ENCODE measurements around the gene MUC6.

Gene MUC6

DNA sequence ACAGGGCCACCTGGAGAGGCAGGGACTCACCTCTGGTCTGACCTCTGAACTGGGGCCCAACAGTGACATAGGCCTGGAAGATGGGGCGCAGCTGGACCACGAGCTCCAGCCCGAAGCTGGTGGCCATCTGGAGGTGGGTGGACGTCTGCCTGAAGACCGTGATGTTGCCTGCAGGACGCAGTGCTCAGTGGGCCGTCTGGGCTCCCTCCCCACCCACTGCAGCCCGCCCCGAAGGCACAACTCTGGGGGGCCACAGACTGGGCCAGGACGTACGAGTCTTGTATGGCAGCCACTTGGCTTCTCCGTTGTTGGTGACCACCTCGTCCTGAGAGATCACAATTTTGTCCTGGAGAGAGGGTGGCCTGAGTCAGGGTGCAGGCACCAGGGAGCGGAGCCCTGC is 7.9 kb downstream of the MUC6 start:
- DNase-seq (ENCODE audit: extremely low read depth, low read depth): no peak
- TF ChIP-seq, protein P1, sequence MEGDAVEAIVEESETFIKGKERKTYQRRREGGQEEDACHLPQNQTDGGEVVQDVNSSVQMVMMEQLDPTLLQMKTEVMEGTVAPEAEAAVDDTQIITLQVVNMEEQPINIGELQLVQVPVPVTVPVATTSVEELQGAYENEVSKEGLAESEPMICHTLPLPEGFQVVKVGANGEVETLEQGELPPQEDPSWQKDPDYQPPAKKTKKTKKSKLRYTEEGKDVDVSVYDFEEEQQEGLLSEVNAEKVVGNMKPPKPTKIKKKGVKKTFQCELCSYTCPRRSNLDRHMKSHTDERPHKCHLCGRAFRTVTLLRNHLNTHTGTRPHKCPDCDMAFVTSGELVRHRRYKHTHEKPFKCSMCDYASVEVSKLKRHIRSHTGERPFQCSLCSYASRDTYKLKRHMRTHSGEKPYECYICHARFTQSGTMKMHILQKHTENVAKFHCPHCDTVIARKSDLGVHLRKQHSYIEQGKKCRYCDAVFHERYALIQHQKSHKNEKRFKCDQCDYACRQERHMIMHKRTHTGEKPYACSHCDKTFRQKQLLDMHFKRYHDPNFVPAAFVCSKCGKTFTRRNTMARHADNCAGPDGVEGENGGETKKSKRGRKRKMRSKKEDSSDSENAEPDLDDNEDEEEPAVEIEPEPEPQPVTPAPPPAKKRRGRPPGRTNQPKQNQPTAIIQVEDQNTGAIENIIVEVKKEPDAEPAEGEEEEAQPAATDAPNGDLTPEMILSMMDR (IDR thresholded peaks at IDR 0.05; ENCODE audit: low read depth, low read length): no peak

DNA sequence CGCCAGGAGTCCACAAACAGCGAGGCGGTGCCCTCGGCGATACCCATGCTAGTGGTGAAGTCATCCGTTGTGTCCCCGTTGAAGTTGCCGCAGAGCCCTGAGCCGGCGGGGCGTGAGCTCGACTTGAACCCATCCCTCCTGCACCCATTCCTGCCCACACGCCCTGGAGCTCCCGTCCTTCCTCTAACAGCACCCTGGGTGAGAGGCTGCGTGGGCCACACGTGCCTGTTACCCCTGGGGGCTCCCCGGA is 8.3 kb downstream of the MUC6 start:
- TF ChIP-seq, protein P1 (IDR thresholded peaks at IDR 0.05; ENCODE audit: low read depth, low read length): no peak
- DNase-seq (ENCODE audit: extremely low read depth, low read depth): no peak

DNA sequence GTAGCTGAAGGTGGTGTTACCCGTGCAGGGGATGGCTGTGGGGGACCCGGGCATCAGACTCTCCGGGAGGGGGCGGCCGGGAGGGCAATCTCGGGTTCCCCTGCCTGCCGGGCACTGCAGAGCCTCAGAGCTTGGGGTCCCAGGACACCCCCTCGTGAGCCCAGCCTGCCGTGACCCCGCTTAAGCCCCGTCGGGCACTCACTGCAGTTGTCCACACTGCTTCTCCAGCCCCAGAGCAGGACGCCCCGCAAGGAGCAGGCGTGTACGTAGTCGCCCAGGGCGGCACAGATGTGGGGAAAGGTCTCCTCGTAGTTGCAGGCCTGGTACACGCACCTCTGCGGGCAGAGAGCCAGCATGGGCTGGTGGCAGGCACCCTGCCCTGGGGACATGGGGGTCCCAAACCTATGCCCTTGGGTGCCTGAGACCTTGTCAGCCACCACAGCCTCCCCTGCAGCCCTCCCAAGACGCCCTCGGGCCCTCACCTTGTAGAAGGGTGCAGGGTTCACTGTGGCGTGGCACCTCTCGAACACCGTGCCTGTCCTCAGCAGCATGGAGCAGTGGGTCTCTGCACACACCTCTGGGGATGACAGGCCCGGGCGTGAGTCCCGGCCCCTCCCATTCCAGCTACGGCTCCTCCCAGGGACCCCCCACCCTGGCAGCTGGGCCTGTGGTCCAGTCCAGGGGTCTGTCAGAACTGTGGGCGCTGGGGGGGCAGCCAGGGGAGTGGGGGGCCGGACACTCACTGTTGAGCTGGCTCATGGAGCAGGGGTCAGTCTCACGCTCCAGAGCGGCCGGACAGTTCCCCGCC is 8.8 kb downstream of the MUC6 start:
- TF ChIP-seq, protein P1 (IDR thresholded peaks at IDR 0.05; ENCODE audit: low read depth, low read length): no peak
- no peak for DNase-seq (ENCODE audit: extremely low read depth, low read depth)

DNA sequence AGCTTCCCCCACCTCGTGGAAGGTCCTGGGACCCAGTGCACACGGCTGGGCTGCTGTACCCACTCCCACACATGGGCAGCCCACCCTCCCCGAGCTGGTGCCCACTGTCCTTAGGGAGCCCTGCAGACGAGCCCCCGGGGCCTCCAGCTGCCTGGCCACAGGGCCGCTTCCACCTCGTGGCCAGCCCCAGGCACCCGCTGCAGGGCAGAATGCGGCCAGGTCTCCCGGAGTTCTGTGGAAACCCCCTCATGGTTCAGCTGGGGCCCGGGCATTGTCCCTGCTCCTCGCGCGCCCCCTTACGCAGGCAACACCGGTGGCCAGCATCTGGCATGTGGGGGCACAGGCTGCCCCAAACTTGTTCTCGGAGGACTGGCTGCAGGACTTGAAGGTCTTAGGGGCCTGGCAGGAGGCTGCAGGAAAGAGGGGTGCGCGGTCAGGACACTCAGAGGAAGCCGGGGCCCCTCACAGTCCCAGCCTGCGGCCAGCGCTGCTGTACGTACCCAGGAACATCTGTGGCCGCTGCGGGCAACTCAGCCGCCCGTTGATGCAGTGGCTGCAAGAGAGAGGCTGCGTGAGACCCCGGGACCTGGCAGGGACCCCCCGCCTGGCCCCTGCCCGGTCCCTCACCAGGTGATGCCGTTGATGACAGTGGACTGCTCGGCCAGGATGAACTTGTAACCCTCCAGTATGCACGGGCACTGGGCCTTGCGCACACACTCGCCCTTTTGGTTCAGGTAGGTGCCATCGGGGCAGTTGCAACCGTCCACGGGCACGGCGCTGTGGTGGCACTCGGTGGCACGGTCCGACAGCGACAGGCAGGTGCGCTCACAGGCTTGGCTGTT is 9.7 kb downstream of the MUC6 start:
- no peak for DNase-seq (ENCODE audit: extremely low read depth, low read depth)
- TF ChIP-seq, protein P1 (IDR thresholded peaks at IDR 0.05; ENCODE audit: low read depth, low read length): no peak

DNA sequence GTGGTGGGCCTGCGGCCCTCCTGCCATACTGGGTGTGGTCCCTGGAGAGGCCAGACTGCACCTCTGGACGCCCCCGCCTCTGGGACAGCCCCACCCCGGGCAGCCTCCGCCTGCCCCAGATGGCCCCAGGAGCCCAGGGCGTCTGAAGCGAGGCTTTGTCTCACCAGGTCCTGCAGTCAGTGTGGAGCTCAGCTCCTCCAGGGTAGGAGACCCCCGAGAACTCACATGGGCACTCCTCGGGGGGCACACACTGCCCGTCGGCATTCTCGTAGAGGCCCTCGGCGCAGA is 10.4 kb downstream of the MUC6 start:
- TF ChIP-seq, protein P1 (IDR thresholded peaks at IDR 0.05; ENCODE audit: low read depth, low read length): no peak
- DNase-seq (ENCODE audit: extremely low read depth, low read depth): no peak

DNA sequence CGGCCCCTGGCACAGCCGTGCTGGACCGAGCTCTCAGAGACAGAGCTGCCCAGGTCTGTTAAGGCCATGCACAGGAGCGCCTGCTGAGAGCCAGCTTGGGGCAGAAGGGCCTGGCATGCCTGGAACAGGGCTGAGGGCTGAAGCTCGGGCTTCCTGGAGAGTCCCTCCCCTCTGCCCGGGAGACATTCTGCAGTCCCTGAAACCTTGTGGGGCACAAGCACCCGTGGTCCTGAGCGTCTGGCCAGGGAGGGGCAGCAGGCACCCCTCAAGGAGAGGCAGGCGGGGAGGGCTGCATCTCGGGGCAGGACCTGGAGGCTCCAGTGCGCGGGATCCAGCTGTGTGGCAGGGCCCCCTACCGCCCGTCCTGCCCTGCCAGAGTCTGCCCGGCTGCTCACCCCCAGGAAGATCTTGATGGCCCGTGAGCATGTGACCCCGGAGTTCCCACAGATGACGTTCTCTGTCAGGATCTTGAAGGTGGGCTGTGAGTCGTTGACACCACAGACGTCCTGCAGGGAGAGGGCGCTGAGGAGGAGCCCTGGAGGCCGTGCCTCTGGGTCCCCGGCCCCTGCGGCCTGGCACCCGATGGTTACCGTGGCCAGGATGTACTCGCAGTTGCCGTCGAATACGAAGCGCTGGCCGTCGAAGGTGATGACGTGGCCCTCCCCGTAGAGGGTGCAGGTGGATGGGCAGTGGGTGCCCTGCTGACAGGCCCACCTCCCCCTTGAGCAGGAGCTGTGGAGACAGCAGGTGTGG is 10.9 kb downstream of the MUC6 start:
- TF ChIP-seq, protein P1 (IDR thresholded peaks at IDR 0.05; ENCODE audit: low read depth, low read length): no peak
- DNase-seq (ENCODE audit: extremely low read depth, low read depth): no peak
